Hepatocyte (in vitro differentiated cells): ENCODE measurements around the gene ALG8. TPM values are rescaled to one million over a fixed set of nuclear protein-coding genes. Genes with fewer than 3 reads are reported as not detected.

Experiments used
- DNase-seq: peaks from one replicate; pipeline ENCODE4 v3.0.0-alpha.2; 2016; ENCODE audit warnings: low spot score
- H2AFZ ChIP-seq: fragments of 200-600 bp; sonication (generic); 2 replicates; pipeline ENCODE4 v1.6.0; 2016; ENCODE audit warnings: antibody characterized with exemption, mild to moderate bottlenecking
- H3K27ac ChIP-seq: fragments of 200-600 bp; sonication (generic); 2 replicates; pipeline ENCODE4 v1.5.1; 2016; ENCODE audit warnings: mild to moderate bottlenecking
- H3K27me3 ChIP-seq: fragments of 200-600 bp; sonication (generic); 2 replicates; pipeline ENCODE4 v1.6.1; 2016
- H3K36me3 ChIP-seq: fragments of 200-600 bp; sonication (generic); replicated peaks from 2 replicates; pipeline ENCODE4 v1.5.1; 2016; ENCODE audit warnings: low read depth; ENCODE audit not compliant: insufficient read depth
- H3K4me1 ChIP-seq: fragments of 200-600 bp; sonication (generic); 2 replicates; pipeline ENCODE4 v1.5.1; 2016; ENCODE audit warnings: mild to moderate bottlenecking, moderate library complexity; ENCODE audit not compliant: insufficient read depth
- H3K4me2 ChIP-seq: fragments of 200-600 bp; sonication (generic); 2 replicates; pipeline ENCODE4 v1.6.0; 2016
- H3K4me3 ChIP-seq: fragments of 200-600 bp; sonication (generic); 2 replicates; pipeline ENCODE4 v1.5.1; 2016; ENCODE audit warnings: mild to moderate bottlenecking
- H3K79me2 ChIP-seq: fragments of 200-600 bp; sonication (generic); 2 replicates; pipeline ENCODE4 v1.6.0; 2017; ENCODE audit warnings: mild to moderate bottlenecking
- H3K9me2 ChIP-seq: fragments of 200-600 bp; sonication (generic); replicated peaks from 2 replicates; pipeline ENCODE4 v1.6.0; 2017; ENCODE audit warnings: mild to moderate bottlenecking; ENCODE audit not compliant: insufficient read depth
- H3K9me3 ChIP-seq: fragments of 200-600 bp; sonication (generic); 2 replicates; pipeline ENCODE4 v1.5.1; 2016; ENCODE audit warnings: low read depth, mild to moderate bottlenecking
- H4K20me1 ChIP-seq: fragments of 200-600 bp; sonication (generic); 2 replicates; pipeline ENCODE4 v1.6.0; 2016; ENCODE audit warnings: mild to moderate bottlenecking; ENCODE audit not compliant: insufficient read depth, poor library complexity, severe bottlenecking
- CTCF ChIP-seq: fragments of 200-600 bp; sonication (generic); IDR thresholded peaks from 2 replicates; pipeline ENCODE4 v1.5.1; 2016; ENCODE audit warnings: antibody characterized with exemption, mild to moderate bottlenecking; ENCODE audit not compliant: poor library complexity
- EZH2 ChIP-seq: fragments of 200-600 bp; sonication (generic); IDR thresholded peaks from 2 replicates; pipeline ENCODE4 v1.6.1; 2016; ENCODE audit warnings: antibody characterized with exemption, mild to moderate bottlenecking, borderline replicate concordance
- EZH2phosphoT487 ChIP-seq: fragments of 200-600 bp; sonication (generic); IDR thresholded peaks from one replicate; pipeline ENCODE4 v1.6.1; 2018; ENCODE audit warnings: antibody characterized with exemption, mild to moderate bottlenecking, low read depth, moderate library complexity; ENCODE audit not compliant: unreplicated experiment, severe bottlenecking
- WGBS: methylation state at CpG from one replicate; pipeline ENCODE4 v1.1.6; 2016; ENCODE audit warnings: low lambda C conversion rate; ENCODE audit errors: missing lambda C conversion rate; 5-methylcytosine and 5-hydroxymethylcytosine counted together
- polyA plus RNA-seq: library from polyadenylated mRNA; unstranded; fragments of >200 nt; fragmentation: Nextera tagmentation; extraction: Ambion mirVana; gene quantifications from 2 replicates; pipeline ENCODE4 v1.2.1, GENCODE V29; 2016
- total RNA-seq: library from RNA; depleted of rRNA; stranded (reverse); fragments of >200 nt; gene quantifications from 2 replicates; pipeline ENCODE4 v1.2.3, GENCODE V29; 2014

ALG8 gene
- total and polyA plus RNA-seq, 2 experiments from 2014 or later = 43.1 to 74.3 TPM

GRCh38 chr11:78147807-78148206 lies 8.4 kb upstream of the ALG8 start:
- Histone ChIP-seq H3K9me3 (no peaks in the 10 kb centered on the region), H4K20me1 (no peaks in the 10 kb centered on the region), H3K4me3 (no peak overlapping the region), H3K36me3 (no peaks in the 10 kb centered on the region), H3K4me2 (no peak overlapping the region), H3K9me2 (no peaks in the 10 kb centered on the region), H3K79me2 (no peaks in the 10 kb centered on the region), H3K27ac (no peak overlapping the region), H2AFZ (no peak overlapping the region), H3K4me1 (no peaks in the 10 kb centered on the region), H3K27me3 (no peaks in the 10 kb centered on the region)
- no peak for TF ChIP-seq EZH2
- TF ChIP-seq CTCF = no peak
- TF ChIP-seq EZH2phosphoT487 = no peak
- 80% methylated on average over 2 of the region's 2 CpGs for WGBS
- DNase-seq = no peak

GRCh38 chr11:78145511-78146025 lies 6.1 kb upstream of the ALG8 start:
- WGBS = 88% methylated on average over 1 of the region's 1 CpG
- no peak for DNase-seq
- no peak overlapping the region for H3K4me3 ChIP-seq
- no peak overlapping the region for H3K4me2 ChIP-seq
- no peaks in the 10 kb centered on the region for H3K36me3 ChIP-seq
- no peaks in the 10 kb centered on the region for H4K20me1 ChIP-seq
- no peak for TF ChIP-seq EZH2
- no peak for TF ChIP-seq EZH2phosphoT487
- TF ChIP-seq CTCF = no peak
- H3K27ac ChIP-seq = no peak overlapping the region
- no peaks in the 10 kb centered on the region for H3K9me2 ChIP-seq
- no peaks in the 10 kb centered on the region for H3K9me3 ChIP-seq
- H3K4me1 ChIP-seq = no peaks in the 10 kb centered on the region
- H2AFZ ChIP-seq = no peak overlapping the region
- H3K27me3 ChIP-seq = no peaks in the 10 kb centered on the region
- H3K79me2 ChIP-seq = peaks cover 7% of the 10 kb centered on the region

- DNase-seq = no peak
- 47% methylated on average over 17 of the region's 17 CpGs for WGBS
- H3K9me3 ChIP-seq = no peaks in the 10 kb centered on the region
- no peaks in the 10 kb centered on the region for H3K36me3 ChIP-seq
- peak overlapping the region; percentile 30 for H3K4me3 ChIP-seq
- no peaks in the 10 kb centered on the region for H4K20me1 ChIP-seq
- H3K27me3 ChIP-seq = no peaks in the 10 kb centered on the region
- H3K9me2 ChIP-seq = no peaks in the 10 kb centered on the region
- H3K79me2 ChIP-seq = peaks cover 35% of the 10 kb centered on the region
- no peak for TF ChIP-seq CTCF
- TF ChIP-seq EZH2 = no peak
- no peak for TF ChIP-seq EZH2phosphoT487
- peak overlapping the region; percentile 77 for H3K4me2 ChIP-seq
- H3K4me1 ChIP-seq = peaks cover 6% of the 10 kb centered on the region
- no peak overlapping the region for H3K27ac ChIP-seq
- H2AFZ ChIP-seq = peak overlapping the region; percentile 90
Measured at GRCh38 chr11:78140392-78141077, 1.1 kb upstream of the ALG8 start.
